HG03139 (cell line): ENCODE results near the gene IP6K2.
A peak's percentile ranks its signal among the peaks of the same experiment; 100 is the strongest.

Source experiments
- ATAC-seq: cut with Tn5 transposase; IDR thresholded peaks from one replicate; pipeline ENCODE4 v1.9.1; 2021; ENCODE audit not compliant: unreplicated experiment

Gene IP6K2

DNA sequence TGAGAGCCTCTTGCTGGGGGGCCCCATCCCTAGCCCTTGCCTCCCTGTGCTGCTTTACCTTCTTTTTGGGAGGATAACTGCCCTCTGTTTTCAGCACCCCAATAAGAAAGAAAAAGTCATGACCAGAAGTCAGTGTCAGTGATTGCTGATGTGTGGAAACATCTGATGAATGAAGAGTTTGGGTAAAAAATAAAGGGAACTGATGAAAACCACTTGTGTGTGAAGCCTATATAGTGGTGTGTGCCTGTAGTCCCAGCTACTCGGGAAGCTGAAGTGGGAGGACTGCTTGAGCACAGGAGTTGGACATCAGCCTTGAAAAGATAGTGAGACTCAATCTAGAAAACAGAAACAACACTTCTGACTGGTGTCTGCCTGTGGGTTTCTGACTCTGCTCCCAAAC is 44.5 kb downstream of the IP6K2 start:
- ATAC-seq = no peak

DNA sequence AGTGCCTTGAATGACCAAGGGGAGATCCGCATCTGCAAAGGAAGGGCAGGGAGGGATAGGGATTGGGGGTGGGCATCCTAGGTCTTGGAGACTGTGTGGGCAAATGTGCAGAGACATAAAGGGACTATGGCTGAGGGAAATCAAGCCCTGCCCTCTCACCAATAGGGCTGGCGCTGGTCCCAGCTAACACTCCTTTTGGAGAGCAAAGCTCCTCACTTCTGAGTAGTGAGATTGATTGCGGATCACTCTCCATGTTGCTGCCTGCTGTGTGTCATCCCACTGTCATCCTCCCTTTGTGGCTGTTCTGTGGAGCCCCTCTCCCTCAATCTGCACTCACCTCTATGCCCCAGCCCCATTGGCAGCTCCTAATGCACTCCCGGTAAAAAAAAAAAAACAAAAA is 52.1 kb downstream of the IP6K2 start:
- no peak for ATAC-seq

DNA sequence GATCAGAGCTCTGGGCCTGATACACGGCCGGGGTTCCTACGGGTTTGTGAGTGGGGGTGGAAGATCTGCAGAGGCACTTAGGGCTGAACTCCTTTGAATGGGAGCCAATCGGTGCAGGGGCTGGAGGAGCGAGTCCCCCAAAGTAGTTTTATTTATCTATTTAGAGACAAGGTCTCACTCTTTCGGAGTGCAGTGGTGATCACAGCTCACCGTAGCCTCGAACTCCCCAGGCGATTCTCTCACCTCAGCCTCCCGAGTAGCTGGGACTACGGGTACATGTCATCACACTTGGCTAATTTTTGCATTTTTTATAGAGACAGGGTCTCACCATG is 52.7 kb downstream of the IP6K2 start:
- no peak for ATAC-seq

DNA sequence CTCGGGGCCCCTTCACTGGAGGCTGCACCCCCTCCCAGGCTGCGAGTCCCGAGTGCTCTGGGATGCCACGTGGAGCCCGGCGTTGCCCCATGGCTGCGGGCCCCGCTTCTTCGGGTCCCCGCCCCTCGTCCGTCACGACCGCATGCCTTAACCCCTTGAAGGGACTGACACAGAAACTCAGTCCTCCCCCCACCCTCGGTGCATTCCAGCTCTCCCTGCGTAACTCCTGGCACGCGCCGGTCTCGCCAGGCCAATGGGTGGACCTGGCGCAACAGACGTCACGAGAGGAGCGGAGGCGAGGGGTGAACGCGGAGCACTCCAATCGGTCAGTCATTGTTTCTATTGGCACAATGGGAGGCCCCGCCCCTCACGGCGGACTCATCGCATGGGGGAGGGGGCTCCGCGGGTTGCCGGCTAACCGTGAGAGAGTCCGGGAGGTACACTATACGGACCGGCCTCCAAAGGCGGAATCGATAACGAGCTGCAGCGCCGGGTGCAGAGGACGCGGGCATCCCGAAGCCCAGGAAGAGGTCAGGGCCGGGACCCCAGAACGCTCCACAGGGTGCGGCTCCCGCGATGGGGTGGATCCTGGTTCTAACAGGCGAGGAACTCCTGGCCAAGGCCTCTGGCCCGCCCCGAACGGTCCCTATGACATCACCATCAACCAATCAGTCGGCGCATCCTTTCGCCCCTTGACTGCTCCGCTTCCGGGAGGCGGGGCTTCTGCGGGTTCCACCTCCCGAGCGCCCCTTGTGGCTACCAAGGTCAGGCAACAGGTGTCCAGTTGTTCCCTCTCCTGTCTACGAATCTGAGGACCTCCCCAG is 53.3 kb downstream of the IP6K2 start:
- peak; percentile 78 for ATAC-seq

DNA sequence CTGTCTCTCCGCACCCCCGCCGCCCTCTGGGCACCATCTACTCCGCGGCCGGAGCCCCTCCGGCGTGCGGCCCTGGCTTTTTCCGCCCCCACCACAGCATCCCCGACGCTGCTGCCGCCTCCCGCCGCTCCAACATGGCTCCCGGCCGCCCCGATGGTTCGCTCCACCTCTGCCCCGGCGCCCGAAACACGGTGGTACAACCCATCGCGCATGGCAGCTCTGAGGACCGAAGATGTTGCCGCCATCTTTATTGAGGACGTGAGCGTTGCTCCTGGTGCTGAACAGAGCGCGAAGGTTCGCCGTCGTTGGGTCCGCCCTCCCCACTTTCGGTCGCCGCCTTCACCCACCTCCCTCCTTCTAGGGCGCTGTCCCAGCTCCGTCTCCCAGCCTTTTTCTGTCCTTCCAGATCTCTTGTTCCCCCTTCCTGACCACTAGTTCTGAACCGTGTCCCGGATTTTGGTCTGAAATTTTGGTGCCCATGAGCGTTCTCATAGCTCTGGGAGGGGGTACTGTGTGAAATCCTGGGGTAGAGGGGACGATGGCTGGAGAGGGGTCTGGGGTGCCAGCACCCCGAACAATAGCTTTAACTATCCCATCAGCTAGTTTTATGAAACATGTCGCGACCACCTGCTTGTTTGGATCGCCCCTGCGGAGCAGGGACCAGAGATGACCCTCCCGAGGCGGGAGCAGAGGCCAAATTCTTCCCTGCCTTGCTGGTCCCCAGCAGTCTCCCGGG is 54.1 kb downstream of the IP6K2 start, which contains the start of gene CELSR3:
CELSR3 (minus strand) TSS at position 134 of the 736 bp plus-strand sequence. CDS start 252 bp downstream, outside the sequence.
- no peak for ATAC-seq

GRCh38 chr3:48662145-48662752 is 54.8 kb downstream of the IP6K2 start:
- ATAC-seq = no peak

DNA sequence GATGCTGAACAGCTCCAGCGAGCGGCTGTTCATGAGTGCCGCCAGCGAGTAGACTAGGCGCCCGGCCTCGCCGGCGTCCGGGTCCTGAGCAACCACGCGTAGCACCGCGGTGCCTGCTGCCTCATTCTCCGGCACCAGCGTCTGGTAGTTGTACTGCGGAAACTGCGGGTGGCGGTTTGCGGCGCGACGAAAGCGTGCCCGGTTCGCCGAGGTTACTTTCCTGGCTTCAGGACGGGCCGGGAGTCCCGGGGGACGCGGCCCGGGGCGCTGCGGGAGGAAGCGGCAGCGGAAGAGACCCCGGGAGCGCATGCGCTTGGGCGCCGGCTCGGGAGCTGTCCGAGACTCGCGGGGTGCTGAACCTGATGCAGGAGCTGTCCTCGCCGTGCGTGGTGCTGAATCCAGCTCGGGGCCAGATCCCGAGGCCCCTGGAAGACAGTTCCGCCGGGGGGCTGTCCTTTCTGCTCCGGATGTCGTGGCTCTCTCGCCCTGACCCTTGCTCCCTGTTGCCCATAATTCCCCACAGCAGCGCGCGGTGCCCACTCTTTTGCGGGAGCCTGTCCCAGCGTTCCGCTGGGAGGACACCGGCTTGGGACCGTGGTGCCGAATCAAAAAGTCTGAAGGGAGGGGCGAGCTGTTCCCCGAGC is 55.4 kb downstream of the IP6K2 start:
- ATAC-seq = no peak

- ATAC-seq = no peak
Observed at GRCh38 chr3:48660800-48661400, 56.1 kb downstream of the IP6K2 start.

DNA sequence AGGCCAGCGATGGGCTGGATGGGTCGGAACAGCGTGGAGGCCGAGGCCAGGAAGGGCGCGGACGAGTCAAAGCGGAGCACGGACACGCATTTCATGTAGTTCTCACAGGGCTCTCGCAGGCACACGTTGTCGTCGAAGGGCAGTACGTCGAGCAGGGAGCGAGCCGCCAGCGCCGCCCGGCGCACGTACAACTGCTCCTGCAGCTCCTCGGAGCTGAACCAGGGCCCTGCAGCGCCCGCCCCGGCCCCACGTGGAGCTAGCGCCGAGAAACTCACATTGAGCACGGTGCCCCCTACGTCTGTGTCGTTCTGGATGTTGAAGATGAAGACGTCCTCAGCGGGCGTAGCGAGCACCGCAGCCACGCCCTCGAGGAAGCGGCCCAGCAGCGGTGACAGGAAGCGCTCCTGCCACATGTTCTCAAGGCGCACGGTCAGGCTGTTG is 60.2 kb downstream of the IP6K2 start:
- ATAC-seq = no peak

- ATAC-seq = no peak
Observed at GRCh38 chr3:48656061-48656840, 60.8 kb downstream of the IP6K2 start.

- ATAC-seq = no peak
Observed at GRCh38 chr3:48655606-48656005, 61.4 kb downstream of the IP6K2 start.

- ATAC-seq = no peak
Observed at GRCh38 chr3:48655063-48655462, 62.0 kb downstream of the IP6K2 start.

GRCh38 chr3:48652923-48653715 is 63.9 kb downstream of the IP6K2 start:
- no peak for ATAC-seq

GRCh38 chr3:48651771-48652170 is 65.2 kb downstream of the IP6K2 start:
- no peak for ATAC-seq

GRCh38 chr3:48650723-48651122 is 66.3 kb downstream of the IP6K2 start:
- no peak for ATAC-seq

- no peak for ATAC-seq
Observed at GRCh38 chr3:48648188-48648850, 68.7 kb downstream of the IP6K2 start.

GRCh38 chr3:48647714-48648113 is 69.3 kb downstream of the IP6K2 start:
- ATAC-seq = no peak

DNA sequence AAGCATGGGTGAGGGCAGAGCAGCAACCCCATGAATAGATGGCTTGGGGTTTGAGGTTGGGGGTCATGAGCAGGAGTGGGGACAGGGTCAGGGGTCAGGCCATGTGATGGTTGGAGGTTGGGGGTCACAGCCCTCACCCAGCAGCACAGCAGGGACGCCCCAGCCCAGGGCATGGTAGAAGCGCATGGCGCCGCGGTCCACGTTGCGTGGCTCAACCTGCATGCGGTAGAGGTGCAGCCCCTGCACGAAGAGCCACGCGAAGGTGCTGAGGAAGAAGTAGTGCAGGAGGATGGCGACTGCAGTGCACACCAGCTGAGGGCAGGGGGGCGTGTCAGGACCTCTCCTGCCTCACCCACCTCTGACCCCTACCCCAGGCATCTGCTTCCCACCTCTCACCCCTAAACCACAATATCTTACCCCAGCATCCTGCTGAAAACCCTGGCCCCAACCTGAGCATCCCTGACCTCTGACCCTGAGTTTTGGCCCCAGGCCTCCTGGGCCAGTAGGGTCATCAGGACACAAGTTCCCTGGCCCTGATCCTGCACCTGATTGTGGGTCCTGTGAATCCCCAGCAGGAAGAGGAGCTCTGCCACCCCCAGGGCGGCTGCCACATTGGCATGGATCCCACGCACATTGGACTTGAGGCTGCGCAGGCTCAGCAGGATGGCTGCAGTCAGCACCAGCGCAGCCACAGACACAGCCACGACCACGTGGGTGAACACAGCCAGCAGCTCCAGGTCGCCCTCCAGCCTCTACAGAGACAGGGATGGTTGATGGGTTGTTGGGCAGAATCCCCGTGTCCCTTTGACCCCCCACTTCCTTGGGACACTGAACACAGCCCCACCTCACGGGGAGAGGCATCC is 71.9 kb downstream of the IP6K2 start:
- ATAC-seq = no peak
